Naive B cell (primary cell): ENCODE results near the gene TRIM46. TPM values are rescaled to one million over a fixed set of nuclear protein-coding genes. Genes with fewer than 3 reads are reported as not detected.
"Not testable (repeated sequence)": the region's sequence is repeated elsewhere in the genome, so short reads cannot be mapped to it uniquely, and the experiment has no call there.

ENCODE experiments used
- ATAC-seq, 2 donors: fragments of 150-1000 bp; cut with Tn5 transposase; 2 replicates each; pipeline ENCODE4 v1.10.0; 2021; ENCODE audit warnings: low read depth in 2 of 2, mild to moderate bottlenecking in 2 of 2, moderate library complexity in 2 of 2
- DNase-seq: peaks from one replicate; pipeline ENCODE4 v3.0.0; 2022
- H3K27ac Mint-ChIP-seq, 6 donors: one replicate each; pipeline ENCODE4 v1.8.0; 2020 to 2022; ENCODE audit warnings: mild to moderate bottlenecking in 6 of 6, mixed read lengths in 6 of 6, moderate library complexity in 5 of 6, inconsistent platforms in 2 of 6
- H3K27me3 Mint-ChIP-seq, 3 donors: one replicate each; pipeline ENCODE4 v1.8.0; 2021 to 2022; ENCODE audit warnings: mixed read lengths in 3 of 3, mild to moderate bottlenecking in 1 of 3
- H3K36me3 Mint-ChIP-seq, 2 donors: one replicate each; pipeline ENCODE4 v1.8.0; 2020 to 2022; ENCODE audit warnings: mixed read lengths in 2 of 2, inconsistent platforms in 1 of 2, mild to moderate bottlenecking in 1 of 2
- H3K4me1 Mint-ChIP-seq, 3 donors: one replicate each; pipeline ENCODE4 v1.8.0; 2020 to 2022; ENCODE audit warnings: mixed read lengths in 3 of 3, inconsistent platforms in 1 of 3, mild to moderate bottlenecking in 1 of 3, moderate library complexity in 1 of 3
- H3K4me3 Mint-ChIP-seq, 8 donors: one replicate each; pipeline ENCODE4 v1.8.0; 2020 to 2022; ENCODE audit warnings: mild to moderate bottlenecking in 8 of 8, mixed read lengths in 8 of 8, moderate library complexity in 8 of 8, inconsistent platforms in 2 of 8
- H3K9me3 Mint-ChIP-seq, 7 donors: one replicate each; pipeline ENCODE4 v1.8.0; 2020 to 2022; ENCODE audit warnings: mixed read lengths in 7 of 7, mild to moderate bottlenecking in 5 of 7, inconsistent platforms in 2 of 7, moderate library complexity in 1 of 7
- polyA plus RNA-seq, 6 donors: library from polyadenylated mRNA; unstranded; fragments of 300-500 nt; fragmentation: Illumina TruSeq; gene quantifications; one replicate each; pipeline ENCODE4 v1.2.3, GENCODE V29; 2021; ENCODE audit warnings: low read depth in 6 of 6

TRIM46 gene
- polyA plus RNA-seq, 6 donors from 2014 or later = 0.13 to 0.35 TPM; not detected in 4

- not testable (repeated sequence) for H3K4me1 Mint-ChIP-seq
Observed at GRCh38 chr1:155232001-155232978, 58.6 kb downstream of the TRIM46 start.

GRCh38 chr1:155233502-155233901, 59.9 kb downstream of the TRIM46 start:
- not testable (repeated sequence) for ATAC-seq, H3K27ac Mint-ChIP-seq, H3K4me3 Mint-ChIP-seq, H3K4me1 Mint-ChIP-seq, H3K9me3 Mint-ChIP-seq, H3K27me3 Mint-ChIP-seq, DNase-seq, H3K36me3 Mint-ChIP-seq

More at GRCh38 chr1:155232001-155232978, 58.6 kb downstream of the TRIM46 start:
- H3K27me3 Mint-ChIP-seq, DNase-seq, H3K36me3 Mint-ChIP-seq, H3K9me3 Mint-ChIP-seq, H3K4me3 Mint-ChIP-seq, ATAC-seq: not testable (repeated sequence)
- H3K27ac Mint-ChIP-seq = peak overlapping the region in 1 of 6 donors; percentile 79

Other genes with a start within 250 kb of the TRIM46 start
- gene PMVK, start 237.1 kb upstream of the TRIM46 start, polyA plus RNA-seq = 10 to 100 TPM; 30.8 to 45.7 (median 33.3) TPM
- gene PBXIP1, start 217.8 kb upstream of the TRIM46 start, polyA plus RNA-seq = 10 to 100 TPM; 36.2 to 77.3 (median 69.5) TPM
- gene PYGO2, start 212.1 kb upstream of the TRIM46 start, polyA plus RNA-seq = 10 to 100 TPM in 5 of 6 donors, 1 to 10 TPM in 1; 10.0 to 45.1 (median 29.4) TPM
- 10 to 100 TPM; 23.3 to 34.0 (median 26.3) TPM for gene SHC1, start 203.1 kb upstream of the TRIM46 start, polyA plus RNA-seq
- gene CKS1B, start 199.2 kb upstream of the TRIM46 start, polyA plus RNA-seq = 100 to 1,000 TPM; 117 to 196 (median 131) TPM
- 10 to 100 TPM; 37.0 to 57.0 (median 49.4) TPM for gene FLAD1, start 190.5 kb upstream of the TRIM46 start, polyA plus RNA-seq
- gene LENEP, start 180.3 kb upstream of the TRIM46 start, polyA plus RNA-seq = not detected
- gene ZBTB7B, start 171.0 kb upstream of the TRIM46 start, polyA plus RNA-seq = 1 to 10 TPM in 5 of 6 donors, not detected in 1; 2.2 to 5.5 (median 2.7) TPM
- gene DCST2, start 140.1 kb upstream of the TRIM46 start, polyA plus RNA-seq = not detected
- gene DCST1, start 140.0 kb upstream of the TRIM46 start, polyA plus RNA-seq = not detected
- 1 to 10 TPM; 2.8 to 8.8 (median 7.0) TPM for gene ADAM15, start 122.5 kb upstream of the TRIM46 start, polyA plus RNA-seq
- 1 to 10 TPM in 5 of 6 donors, not detected in 1; 2.6 to 6.0 (median 3.3) TPM for gene EFNA4, start 110.1 kb upstream of the TRIM46 start, polyA plus RNA-seq
- gene EFNA3, start 95.0 kb upstream of the TRIM46 start, polyA plus RNA-seq = 1 to 10 TPM in 3 of 6 donors, under 1 TPM in 2, not detected in 1; 0.54 to 2.9 (median 2.1) TPM
- gene EFNA1, start 46.0 kb upstream of the TRIM46 start, polyA plus RNA-seq = under 1 TPM in 3 of 6 donors, not detected in 3; 0.18 to 0.82 (median 0.56) TPM
- gene SLC50A1, start 38.0 kb upstream of the TRIM46 start, polyA plus RNA-seq = 100 to 1,000 TPM; 152 to 273 (median 201) TPM
- gene DPM3, start 33.3 kb upstream of the TRIM46 start, polyA plus RNA-seq = 100 to 1,000 TPM in 1 of 6 donors, 10 to 100 TPM in 5; 77.4 to 100 (median 90.5) TPM
- 100 to 1,000 TPM; 340 to 379 (median 354) TPM for gene KRTCAP2, start 545 bp upstream of the TRIM46 start, polyA plus RNA-seq
- gene THBS3, start 34.0 kb downstream of the TRIM46 start, polyA plus RNA-seq = 1 to 10 TPM; 1.1 to 3.9 (median 2.2) TPM
- 10 to 100 TPM; 35.5 to 49.1 (median 42.0) TPM for gene MTX1, start 34.8 kb downstream of the TRIM46 start, polyA plus RNA-seq
- gene ENTREP3, start 81.6 kb downstream of the TRIM46 start, polyA plus RNA-seq = 1 to 10 TPM in 3 of 6 donors, under 1 TPM in 3; 0.54 to 1.7 (median 1.2) TPM
- 100 to 1,000 TPM; 100 to 142 (median 125) TPM for gene SCAMP3, start 88.5 kb downstream of the TRIM46 start, polyA plus RNA-seq
- 10 to 100 TPM; 11.6 to 28.2 (median 18.1) TPM for gene CLK2, start 99.7 kb downstream of the TRIM46 start, polyA plus RNA-seq
- under 1 TPM in 2 of 6 donors, not detected in 4; 0.08 to 0.33 TPM for gene HCN3, start 103.6 kb downstream of the TRIM46 start, polyA plus RNA-seq
- gene PKLR, start 127.6 kb downstream of the TRIM46 start, polyA plus RNA-seq = not detected
- 100 to 1,000 TPM in 5 of 6 donors, 10 to 100 TPM in 1; 99.4 to 187 (median 117) TPM for gene FDPS, start 135.0 kb downstream of the TRIM46 start, polyA plus RNA-seq
- 1 to 10 TPM in 5 of 6 donors, not detected in 1; 3.4 to 6.5 (median 5.0) TPM for gene RUSC1, start 147.0 kb downstream of the TRIM46 start, polyA plus RNA-seq